SH-SY5Y (cell line): ENCODE results near the gene HIVEP3.

Experiments
- GATA2 ChIP-seq: IDR thresholded peaks from 2 replicates; pipeline ENCODE4 v1.6.1; 2011; ENCODE audit warnings: mild to moderate bottlenecking, low read depth, low read length
- GATA3 ChIP-seq: IDR thresholded peaks from 2 replicates; pipeline ENCODE4 v1.6.1; 2011; ENCODE audit warnings: low read depth, mild to moderate bottlenecking, low read length, moderate library complexity

GRCh38 chr1:41716188-41717130, 202.3 kb downstream of the HIVEP3 start:
- TF ChIP-seq GATA2 (no peak), GATA3 (no peak)
